ENCODE results near the gene LRBA.
"Not testable (repeated sequence)": the region's sequence is repeated elsewhere in the genome, so short reads cannot be mapped to it uniquely, and the experiment has no call there.

The LRBA gene

GRCh38 chr4:150540959-150541360 is 474.1 kb downstream of the LRBA start:
- DNase-seq = no peak

DNA sequence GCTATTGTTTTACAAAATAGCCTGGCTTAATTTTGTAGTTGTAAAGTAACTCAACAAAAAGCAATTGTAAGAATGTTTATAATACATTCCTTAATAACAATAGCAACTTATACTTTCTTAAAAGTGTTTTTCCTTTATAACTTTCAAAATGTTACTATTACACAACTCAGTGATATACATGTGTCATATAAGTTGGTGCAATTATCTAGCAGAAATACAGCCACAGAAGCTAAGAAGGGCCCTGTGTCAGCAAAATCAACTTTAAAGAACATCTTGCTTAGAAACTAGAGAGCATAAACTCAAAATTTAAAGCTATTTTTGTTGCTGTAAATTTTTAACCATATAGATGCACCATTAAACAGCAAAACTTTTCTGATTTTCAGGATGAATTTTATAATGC is 474.5 kb downstream of the LRBA start:
- no peak for DNase-seq

DNA sequence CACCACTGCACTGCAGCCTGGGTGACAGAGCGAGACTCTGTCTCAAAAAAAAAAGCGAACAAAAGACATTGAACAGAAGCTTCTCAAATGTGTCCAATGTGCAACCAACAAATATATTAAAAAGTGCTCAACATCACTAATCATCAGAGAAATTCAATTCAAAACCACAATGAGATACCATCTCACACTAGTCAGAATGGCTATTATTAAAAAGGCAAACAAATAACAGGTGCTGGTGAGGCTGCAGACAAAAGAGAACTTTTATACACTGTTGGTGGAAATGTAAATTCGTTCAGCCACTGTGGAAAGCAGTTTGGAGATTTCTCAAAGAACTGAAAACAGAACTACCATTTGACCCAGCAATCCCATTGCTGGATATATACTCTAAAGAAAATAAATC is 477.2 kb downstream of the LRBA start:
- not testable (repeated sequence) for DNase-seq

- DNase-seq = no peak
These were observed 480.3 kb downstream of the LRBA start for GRCh38 chr4:150534818-150535217.

DNA sequence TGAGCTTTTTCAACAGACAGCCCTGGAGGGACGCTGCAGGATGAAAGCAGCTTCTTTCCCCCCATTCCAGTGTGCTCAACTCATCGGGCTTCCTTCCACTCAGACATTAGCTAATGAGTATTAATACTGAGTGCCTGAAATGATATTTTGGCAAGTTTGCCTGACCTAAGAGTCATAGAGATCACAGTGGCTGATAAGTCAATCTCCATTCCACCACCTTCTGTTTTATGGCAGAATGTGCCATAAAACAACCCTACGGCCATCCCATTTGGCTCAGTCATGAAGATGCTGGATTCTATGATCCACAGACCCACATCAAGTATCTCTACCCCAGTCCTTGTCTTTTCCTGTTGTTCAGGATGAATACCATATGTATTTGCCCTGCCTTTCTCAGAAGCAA is 481.4 kb downstream of the LRBA start:
- no peak for DNase-seq

- DNase-seq = no peak
These were observed 489.7 kb downstream of the LRBA start for GRCh38 chr4:150525321-150525868.

DNA sequence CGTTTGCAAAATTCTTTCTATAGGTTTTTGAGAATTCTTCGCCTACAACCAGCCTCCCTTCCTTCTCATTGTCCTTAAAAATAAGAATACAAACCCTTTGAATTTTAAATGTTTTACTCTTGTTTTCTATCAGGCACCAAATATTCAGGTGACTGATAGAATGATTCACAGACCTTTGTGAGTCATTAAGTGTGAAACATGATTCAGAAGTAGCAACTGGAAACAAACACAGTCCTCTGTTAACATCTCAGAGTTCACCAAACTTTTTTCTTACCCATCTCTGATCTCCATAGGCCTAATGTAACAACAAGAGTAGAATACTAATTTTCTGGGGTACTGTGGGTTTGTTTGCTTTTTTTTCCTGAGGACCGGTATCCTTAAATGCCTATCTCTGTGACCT is 496.5 kb downstream of the LRBA start:
- no peak for DNase-seq

DNA sequence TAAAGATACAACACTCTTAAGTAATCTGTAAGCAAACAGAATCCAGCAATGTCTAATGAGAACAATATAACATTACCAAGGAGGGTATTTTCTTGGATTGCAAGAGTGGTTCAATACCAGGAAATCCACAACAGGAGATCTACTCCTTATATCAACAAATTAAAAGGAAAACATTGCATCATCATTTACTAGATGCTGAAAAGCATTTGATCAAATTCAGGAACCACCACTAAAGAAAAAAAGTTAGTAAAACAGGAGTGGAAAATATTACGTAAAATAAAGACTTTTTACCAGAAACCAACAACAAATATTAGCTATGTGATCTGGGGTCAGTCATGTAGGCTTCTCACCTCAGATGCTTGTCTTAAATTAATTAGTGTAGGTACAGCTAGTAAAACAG is 499.9 kb downstream of the LRBA start:
- no peak for DNase-seq

GRCh38 chr4:150514709-150515108 is 500.4 kb downstream of the LRBA start:
- DNase-seq = no peak

- peak; percentile 17 for DNase-seq
These were observed 504.8 kb downstream of the LRBA start for GRCh38 chr4:150510176-150510865.

GRCh38 chr4:150507656-150508055 is 507.4 kb downstream of the LRBA start:
- not testable (repeated sequence) for DNase-seq

DNA sequence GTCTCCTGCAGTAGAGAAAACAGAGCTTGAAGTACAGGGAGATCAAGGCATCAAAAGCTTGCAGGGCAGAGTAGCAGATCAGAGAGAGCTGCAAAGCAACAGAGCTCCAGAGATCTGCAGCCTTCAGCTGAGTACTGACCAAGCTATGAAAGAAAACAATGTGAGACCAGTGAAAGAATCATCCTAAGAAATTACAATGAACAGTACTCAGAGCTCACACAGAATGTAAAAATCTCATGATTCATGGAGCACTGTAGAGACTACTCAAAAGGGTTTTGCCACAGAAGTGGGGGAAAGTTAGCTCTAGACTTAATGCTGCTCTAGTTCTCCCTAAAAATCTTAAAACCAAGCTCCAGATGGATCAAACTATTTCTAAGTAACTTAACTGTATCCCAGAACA is 513.1 kb downstream of the LRBA start:
- DNase-seq = no peak

GRCh38 chr4:150501009-150501727 is 513.9 kb downstream of the LRBA start:
- DNase-seq = no peak

DNA sequence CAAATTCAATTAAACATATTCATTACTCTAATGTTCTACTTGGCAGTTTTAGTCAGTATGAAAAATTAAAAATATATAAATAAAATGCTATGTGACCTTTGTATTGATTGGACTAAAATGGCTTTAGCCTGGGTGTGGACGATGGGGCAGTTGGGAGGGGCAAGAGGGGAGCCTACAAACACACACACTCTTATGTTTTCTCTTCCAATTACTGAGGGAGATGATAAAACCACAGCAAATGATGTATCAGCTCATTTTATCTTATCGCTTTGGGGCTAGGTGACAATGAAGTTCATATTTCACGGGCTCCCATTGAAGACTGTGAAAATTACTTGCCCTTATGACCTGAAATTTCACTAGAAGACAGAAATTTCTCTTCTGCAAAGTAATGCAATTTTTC is 517.5 kb downstream of the LRBA start:
- no peak for DNase-seq

DNA sequence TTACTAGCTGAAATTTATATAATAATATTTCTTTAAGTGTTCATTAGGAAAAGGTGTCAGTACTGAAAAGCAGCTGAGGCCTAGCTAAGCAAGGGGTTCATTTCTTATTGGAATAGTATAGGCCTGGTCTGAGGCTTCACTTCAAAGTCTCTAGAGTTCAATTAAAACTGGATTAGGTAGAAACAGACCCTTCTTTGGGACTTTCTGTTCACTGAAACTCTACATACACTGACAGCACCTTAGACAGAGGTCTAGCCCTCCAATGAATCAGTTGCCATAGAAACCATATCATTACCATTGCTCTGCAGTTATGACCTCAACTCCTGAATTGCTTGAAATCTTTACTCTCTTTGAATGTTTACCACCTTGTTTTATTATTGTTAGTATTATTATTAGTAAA is 519.5 kb downstream of the LRBA start:
- DNase-seq = peak; percentile 16

DNA sequence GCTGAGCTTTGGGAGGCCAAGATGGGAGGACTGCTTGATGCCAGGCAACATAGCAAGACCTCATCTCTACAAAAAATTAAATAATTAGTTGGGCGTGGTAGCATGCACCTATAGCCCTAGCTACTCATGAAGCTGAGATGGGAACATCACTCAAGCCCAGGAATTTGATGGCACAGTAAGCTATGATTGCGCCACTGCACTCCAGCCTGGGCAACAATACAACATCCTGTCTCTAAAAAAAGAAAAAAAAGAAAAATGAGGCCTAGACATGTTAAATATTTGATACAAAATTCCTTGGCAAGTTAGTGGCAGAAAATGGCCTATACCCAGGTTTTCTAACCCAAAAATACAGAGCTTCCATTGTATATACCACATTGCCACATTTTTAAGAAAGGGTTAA is 521.2 kb downstream of the LRBA start:
- no peak for DNase-seq

DNA sequence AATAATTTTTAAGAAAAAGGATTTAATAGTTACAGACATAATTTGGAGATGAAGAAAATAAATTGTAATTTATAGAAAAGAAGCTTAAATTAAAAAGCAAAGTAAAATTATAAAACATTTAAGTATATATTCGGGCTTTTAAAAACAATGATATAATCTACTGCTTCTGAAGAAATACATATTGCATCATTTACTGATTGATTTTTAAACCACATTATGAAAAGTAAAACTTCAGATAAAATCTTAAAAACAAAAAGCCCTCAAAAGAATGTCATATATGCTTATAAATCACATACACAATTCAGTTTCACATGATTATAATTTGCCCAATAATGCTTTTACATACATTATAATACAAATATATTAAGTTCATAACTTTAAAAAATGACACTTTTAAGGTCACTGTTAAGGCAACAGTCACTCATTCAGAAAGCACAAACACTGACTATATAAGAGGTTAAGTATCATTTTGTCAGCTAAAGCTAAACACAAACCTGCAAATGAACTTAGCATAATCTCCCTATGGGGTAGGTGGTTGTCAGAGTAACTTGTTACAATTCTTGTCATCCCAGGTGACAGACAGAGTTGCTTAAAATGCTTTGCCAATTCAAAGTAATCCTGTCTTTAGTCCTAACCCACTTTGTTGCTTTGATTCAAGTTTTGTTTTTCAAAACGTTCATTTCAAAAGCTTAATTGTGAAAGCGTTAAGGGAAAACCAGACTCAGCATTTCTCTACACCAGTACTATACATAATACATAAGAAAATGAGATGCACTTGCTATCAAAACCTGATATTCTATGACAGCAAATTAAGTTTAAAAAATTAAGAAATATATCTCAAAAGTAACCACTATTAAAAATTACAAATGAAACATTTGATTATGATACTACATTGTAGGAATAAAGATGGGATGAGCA is 523.7 kb downstream of the LRBA start:
- no peak for DNase-seq

GRCh38 chr4:150482581-150482980 is 532.5 kb downstream of the LRBA start:
- DNase-seq = no peak

DNA sequence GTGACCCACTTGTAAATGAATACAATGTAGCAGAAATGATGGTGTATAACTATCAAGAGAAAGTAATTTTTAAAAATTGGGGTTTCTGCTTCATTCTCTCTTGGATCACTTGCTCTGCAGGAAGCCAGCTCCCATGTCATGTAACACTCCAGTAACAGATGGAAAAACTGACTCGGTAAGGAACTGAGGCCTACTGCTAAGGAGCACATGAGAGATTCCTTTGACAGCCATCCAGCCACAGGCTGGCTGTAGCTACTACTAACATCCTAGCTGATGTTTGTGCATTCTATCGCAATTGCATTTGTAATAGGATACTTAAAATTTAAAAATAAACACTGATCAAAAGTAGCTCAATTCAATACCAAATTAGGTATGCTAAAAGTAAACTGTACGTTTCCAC is 535.4 kb downstream of the LRBA start:
- no peak for DNase-seq

DNA sequence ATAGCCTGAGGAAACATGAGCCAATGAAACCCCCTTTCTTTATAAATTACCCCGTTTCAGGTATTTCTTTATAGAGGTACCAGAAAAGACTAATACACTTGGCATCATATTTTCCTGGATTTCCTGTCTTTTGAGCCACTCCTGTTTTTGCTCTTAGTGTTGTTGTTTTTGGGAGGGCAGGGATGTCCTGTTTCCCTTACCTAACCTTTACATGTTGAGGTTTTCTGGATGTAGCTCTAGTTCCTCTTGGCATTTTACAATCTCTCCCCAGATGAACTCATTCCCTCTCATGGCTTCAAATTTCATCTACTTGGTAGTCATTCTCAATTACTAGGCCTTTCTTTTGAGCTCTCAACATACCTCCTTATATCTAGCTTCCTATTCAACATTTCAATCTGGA is 537.2 kb downstream of the LRBA start:
- DNase-seq = no peak

DNA sequence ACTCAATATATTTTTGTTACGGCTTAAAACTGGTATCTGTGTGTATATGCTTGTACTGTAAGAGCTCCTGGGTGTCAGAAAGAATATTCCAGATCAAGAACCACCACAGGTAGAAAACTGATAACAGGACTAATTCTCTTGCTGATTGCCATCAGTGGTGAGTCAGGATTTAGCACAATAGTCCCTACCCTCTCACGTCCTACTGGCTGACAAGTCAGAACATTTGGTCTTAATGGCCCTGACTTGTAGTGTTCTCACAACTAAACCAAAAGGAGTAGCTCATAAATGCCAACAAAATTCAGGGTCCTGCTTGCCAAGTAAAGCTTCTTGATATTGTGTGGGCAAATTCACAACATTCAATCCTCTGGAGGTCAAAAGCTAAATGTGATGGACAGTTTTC is 538.3 kb downstream of the LRBA start:
- no peak for DNase-seq

GRCh38 chr4:150475763-150476162 is 539.3 kb downstream of the LRBA start:
- no peak for DNase-seq

DNA sequence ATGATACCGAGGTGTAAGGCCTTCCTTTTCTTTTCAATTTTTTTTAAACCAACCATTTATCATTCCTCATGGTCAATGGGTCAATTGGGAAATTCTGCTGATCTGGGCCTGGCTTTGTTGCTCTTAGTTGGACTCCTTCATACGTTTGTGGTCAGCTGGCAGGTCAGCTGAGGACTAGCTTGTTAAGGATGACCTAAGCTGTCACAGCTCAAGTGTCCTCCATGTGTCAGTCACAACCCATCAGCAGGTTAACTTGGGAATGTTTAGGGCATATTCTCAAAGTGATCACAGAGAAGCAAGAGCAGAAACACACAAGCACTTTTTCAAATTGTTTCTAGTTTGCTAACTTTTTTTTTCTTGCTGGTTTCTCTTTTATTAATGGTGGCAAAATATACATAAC is 550.6 kb downstream of the LRBA start:
- no peak for DNase-seq

All from eye (tissue), 1 donor.